ENCODE results near the gene PDZD7. TPM values are rescaled to one million over a fixed set of nuclear protein-coding genes. Genes with fewer than 3 reads are reported as not detected.

Gene PDZD7
- total and polyA plus RNA-seq, 9 of the 15 experiments (the other 6 are each of a cell fraction or from before 2014, with no cell fraction given): 0.04 to 0.24 (median 0.08) TPM; not detected in 3

GRCh38 chr10:101062232-101063049, 31.5 kb upstream of the PDZD7 start (continued):
- TF ChIP-seq ZFP30 (CRISPR knock-in tag; IDR thresholded peaks at IDR 0.05; ENCODE audit: borderline replicate concordance) (no peak), ZNF124 (CRISPR knock-in tag; IDR thresholded peaks at IDR 0.05) (no peak), HDAC6 (IDR thresholded peaks at IDR 0.05; ENCODE audit: low read depth, low read length) (no peak), CCAR2 (IDR thresholded peaks at IDR 0.05; ENCODE audit: low read depth, low read length) (no peak), NFE2 (IDR thresholded peaks at IDR 0.05; ENCODE audit: low read depth) (no peak), EGR1 (conservative IDR thresholded peaks at IDR 0.05) (no peak), HES1 (IDR thresholded peaks at IDR 0.05; ENCODE audit: low read depth) (peak; percentile 12; the same call in 1 of the 2 replicates), U2AF1 (optimal IDR thresholded peaks at IDR 0.05; ENCODE audit: low read depth, low read length) (peak; percentile 85), MYBL2 (IDR thresholded peaks at IDR 0.05; ENCODE audit: low read depth) (no peak), MYBL2 (CRISPR knock-in tag; IDR thresholded peaks at IDR 0.05; ENCODE audit: borderline replicate concordance) (no peak), ZNF311 (CRISPR knock-in tag; IDR thresholded peaks at IDR 0.05) (no peak), CHD2 (IDR thresholded peaks at IDR 0.05; ENCODE audit: low read depth, low read length) (no peak), ZHX1 (conservative IDR thresholded peaks at IDR 0.05; ENCODE audit: low read length) (no peak), BCOR (IDR thresholded peaks at IDR 0.05) (no peak), SP1 (CRISPR knock-in tag; IDR thresholded peaks at IDR 0.05) (no peak), DNMT1 (IDR thresholded peaks at IDR 0.05) (no peak), TARDBP (IDR thresholded peaks at IDR 0.05) (no peak), ZBTB43 (CRISPR knock-in tag; IDR thresholded peaks at IDR 0.05) (peak; percentile 84), ZMIZ1 (IDR thresholded peaks at IDR 0.05; ENCODE audit: low read depth in 2 of 2, low read length in 2 of 2) (no peak), PTBP1 (IDR thresholded peaks at IDR 0.05; ENCODE audit: low read depth, low read length) (no peak), ZNF184 (CRISPR knock-in tag; IDR thresholded peaks at IDR 0.05) (no peak), MEF2A (IDR thresholded peaks at IDR 0.05; ENCODE audit: control insufficient read depth, low read depth, low read length) (no peak)
